GM19023 (cell line): ENCODE measurements around the gene ERP27.

ENCODE experiments used
- ATAC-seq: cut with Tn5 transposase; IDR thresholded peaks from one replicate; pipeline ENCODE4 v1.9.1; 2021; ENCODE audit warnings: mild to moderate bottlenecking, moderate library complexity; ENCODE audit not compliant: unreplicated experiment

ERP27 gene

GRCh38 chr12:14959916-14960496 is 21.7 kb upstream of the ERP27 start:
- no peak for ATAC-seq

DNA sequence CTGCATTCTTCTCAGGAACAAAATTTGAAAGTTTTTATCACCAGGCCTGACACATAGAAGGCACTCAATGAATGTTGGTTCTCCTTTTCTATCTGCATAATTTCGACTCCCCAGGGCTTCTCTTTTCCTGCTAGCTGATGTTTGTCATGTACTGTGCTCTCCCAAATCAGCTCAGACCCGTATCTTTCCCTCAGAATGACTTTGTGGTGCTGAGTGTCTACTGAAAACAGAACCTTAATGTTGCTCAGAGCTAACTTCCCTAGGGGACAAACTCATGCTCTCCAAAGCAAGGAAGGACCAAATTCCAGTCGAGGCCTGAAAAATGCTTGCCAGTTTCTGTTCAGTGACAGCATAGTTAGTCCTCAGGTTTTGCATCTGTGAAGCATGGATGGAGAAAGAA is 21.1 kb upstream of the ERP27 start:
- ATAC-seq = no peak

- no peak for ATAC-seq
Measured at GRCh38 chr12:14959126-14959440, 20.7 kb upstream of the ERP27 start.

DNA sequence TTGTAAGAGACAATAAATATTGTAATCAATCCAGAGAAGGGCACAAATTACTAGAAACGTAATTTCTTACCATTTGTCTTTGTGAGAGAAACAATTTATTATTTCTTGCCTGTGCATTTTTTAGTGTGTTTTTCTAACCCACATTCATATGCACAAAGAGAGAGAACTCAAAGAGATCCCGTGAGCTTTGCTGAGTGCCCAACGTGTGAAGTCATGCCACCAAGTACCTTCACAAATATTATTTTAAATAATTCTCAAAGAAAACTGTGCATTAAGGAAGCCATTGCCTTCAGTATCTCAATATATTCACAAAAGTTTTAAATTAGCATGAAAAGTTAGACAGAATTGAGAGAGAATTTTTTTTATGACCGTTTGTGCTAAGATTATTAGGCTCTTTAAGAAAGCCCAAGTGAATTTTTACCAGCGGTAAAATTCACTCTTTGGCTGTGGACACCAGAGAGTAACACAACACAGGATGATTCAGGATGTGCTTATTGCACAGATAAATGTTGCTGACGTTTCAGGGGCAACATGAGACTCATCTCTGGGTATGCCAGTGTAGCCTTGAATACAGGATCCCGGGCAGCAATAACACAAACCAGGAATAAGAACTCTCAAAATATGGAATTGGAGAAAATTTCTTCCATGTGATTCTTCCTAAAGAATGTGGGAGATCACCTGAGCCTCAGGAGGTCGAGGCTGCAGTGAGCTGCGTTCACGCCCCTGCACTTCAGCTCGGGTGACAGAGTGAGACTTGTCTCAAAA is 20.2 kb upstream of the ERP27 start:
- ATAC-seq = no peak

GRCh38 chr12:14957551-14958168 is 19.3 kb upstream of the ERP27 start:
- no peak for ATAC-seq

DNA sequence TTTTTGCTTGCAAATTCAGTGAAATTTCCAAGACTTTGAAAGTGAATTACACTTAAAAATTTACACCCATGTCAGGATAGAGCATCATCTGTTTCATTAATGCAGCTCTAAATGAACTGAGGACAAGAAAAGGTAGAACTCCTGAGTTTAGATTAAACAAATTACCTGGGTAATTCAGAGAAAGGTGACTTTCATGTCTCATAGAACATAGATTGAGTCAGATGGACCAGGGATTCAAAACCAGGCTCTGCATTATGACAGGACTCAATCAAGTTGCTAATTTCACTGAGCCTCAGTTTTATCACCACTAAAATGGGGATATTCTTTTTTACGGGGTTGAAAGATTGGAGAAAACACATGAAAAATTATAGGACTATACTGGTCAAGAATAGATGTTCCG is 18.6 kb upstream of the ERP27 start:
- no peak for ATAC-seq

DNA sequence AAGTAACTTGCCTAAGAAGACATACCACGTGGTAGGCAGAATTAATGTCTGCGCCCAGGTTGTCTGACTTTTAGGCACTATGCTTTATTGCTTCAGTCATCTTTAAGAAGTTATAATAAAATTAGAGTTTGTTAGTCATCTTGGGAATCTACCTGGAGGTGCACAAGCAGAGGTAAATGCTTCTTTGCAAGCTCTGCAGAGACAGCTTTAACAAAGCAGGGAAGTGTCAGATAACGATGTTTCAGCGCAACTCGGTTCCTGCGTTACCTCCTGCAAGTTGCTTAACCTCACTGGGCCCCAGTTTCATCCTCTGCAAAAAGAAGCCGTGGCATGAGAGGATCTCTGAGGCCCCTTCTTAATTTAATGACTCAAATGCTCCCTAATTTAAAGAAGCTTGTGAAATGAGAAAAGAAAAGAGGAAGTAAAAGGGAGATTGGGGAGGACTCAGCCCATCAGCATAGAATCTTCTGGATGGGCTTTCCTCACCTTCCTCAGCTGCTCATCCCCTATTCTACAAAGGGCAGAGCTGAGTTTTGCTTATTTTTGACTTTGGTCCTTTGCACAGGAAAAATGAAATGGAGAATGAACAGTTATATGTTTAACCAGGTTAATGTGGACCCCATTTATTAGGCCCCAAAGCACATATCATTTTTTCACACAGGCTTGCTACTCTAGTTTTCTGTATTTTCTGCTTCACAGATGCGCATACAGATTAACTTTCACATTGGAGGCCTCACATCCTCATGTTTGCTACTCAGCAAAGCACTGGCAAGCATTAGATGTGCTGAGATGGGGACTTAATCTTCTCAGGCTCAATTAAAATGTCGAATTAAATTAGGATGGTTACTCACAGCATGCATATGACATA is 17.9 kb upstream of the ERP27 start:
- ATAC-seq = no peak

- ATAC-seq = no peak
Measured at GRCh38 chr12:14954269-14954668, 15.9 kb upstream of the ERP27 start.

- ATAC-seq = no peak
Measured at GRCh38 chr12:14953752-14954151, 15.4 kb upstream of the ERP27 start.

DNA sequence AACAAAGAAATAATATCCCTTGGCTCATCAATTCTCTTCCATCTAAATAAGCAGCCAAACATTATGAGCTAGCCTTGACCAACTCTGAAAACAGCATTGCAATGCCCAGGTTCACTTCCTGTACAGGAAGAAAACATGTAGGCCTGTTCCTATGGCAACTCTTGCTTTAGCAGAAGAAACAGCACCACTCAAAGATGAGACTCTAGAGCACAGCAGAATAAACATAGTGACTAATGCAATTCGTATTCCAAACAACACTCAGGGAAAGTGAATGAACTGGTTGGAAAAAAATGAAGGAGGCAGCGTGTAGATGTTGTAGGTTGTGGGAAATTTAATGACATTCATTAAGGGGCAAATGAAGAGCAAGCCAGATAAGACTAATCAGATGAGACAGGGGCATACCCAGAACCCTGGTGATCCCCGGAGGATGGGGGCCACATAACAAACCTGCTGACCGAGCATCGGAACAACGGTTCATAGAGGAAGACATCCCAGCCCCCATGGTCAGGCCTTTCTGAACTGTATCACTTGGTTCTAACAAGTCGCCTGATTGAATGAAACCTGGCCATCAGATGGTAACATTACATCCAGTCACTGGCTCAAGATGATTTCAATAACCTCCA is 14.1 kb upstream of the ERP27 start:
- ATAC-seq = peak; percentile 52

- ATAC-seq = no peak
Measured at GRCh38 chr12:14951851-14952250, 13.5 kb upstream of the ERP27 start.

- ATAC-seq = no peak
Measured at GRCh38 chr12:14950982-14951746, 12.8 kb upstream of the ERP27 start.

- ATAC-seq = no peak
Measured at GRCh38 chr12:14950421-14950820, 12.1 kb upstream of the ERP27 start.

DNA sequence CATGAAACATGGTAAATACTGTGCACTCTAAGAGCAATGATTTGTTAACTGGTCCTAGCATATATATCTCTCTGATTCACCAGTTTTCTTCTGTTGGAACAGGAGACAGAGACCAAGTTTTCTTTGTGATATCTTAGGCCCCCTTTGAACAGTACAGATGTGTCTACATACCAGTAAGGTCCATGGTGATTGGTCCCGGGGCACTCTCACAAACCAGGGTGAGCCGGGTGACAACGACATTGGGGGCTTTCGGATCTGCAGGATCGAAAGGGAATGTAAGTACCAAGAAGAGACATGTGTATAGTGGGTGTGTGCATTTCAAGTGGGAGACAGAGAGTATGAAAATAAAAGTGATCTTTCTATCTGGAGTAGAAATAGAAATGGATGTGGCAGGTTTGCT is 11.3 kb upstream of the ERP27 start:
- ATAC-seq = no peak

GRCh38 chr12:14948672-14949071 is 10.3 kb upstream of the ERP27 start:
- peak; percentile 94 for ATAC-seq

- no peak for ATAC-seq
Measured at GRCh38 chr12:14946861-14947260, 8.5 kb upstream of the ERP27 start.

- ATAC-seq = no peak
Measured at GRCh38 chr12:14946162-14946561, 7.8 kb upstream of the ERP27 start.

DNA sequence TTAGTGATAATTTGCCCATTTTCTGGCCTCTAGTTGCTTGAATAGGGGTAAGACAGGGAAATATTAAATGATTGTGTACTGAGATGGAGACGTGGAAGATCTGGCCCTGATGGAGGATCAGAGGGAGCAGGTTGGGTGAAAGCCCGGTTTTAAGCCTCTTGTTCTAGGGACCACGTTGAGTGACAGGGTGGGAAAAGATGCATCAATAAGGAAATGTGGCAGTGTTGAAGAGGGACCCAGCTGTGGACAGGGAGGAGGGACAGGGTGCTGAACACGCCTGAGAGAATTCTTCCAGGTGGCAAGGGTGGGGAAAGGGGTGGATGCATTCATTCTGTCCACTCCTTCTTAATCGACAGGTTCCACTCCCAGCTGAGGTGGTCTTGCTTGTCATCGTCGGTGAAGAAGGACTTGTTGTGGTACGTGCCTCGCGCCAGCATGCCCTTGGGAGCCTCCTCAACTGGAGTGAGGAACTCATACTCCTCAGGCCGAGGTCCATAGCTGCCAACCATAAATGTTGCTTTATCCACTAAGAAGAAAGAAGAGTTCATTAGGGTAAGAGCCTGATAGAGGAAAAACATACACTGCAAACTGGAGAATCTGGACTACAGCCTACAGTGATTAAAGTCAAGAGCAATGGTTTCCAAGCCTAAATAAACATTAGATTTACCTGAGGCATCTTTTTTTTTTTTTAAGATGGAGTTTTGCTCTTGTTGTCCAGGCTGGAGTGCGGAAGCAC is 4.0 kb upstream of the ERP27 start:
- ATAC-seq = no peak

DNA sequence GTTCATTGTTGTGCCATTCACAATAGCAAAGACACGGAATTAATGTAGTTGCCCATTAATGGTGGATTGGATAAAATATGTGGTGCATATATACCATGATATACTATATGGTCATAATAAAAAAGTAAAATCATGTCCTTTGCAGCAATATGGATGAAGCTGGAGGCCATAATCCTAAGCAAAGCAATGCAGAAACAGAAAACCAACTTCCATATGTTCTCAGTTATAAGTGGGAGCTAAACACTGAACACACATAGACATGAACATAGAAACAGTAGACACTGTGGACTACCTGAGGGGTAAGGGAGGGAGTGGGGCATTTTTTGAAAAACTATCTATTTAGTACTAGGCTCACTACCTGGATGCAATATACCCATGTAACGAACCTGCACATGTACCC is 3.0 kb upstream of the ERP27 start:
- ATAC-seq = no peak

- ATAC-seq = no peak
Measured at GRCh38 chr12:14937689-14938088, 648 bp downstream of the ERP27 start.
